GM12892 (cell line): ENCODE measurements around the gene MORC2.

Experiments
- POLR2AphosphoS5 ChIP-seq: IDR thresholded peaks from 2 replicates; pipeline ENCODE4 v1.6.1; 2011; ENCODE audit warnings: low read depth, low read length, control low read depth
- TAF1 ChIP-seq: IDR thresholded peaks from 2 replicates; pipeline ENCODE4 v1.6.1; 2011; ENCODE audit warnings: low read depth, mild to moderate bottlenecking, control low read depth, low read length, borderline replicate concordance

DNA sequence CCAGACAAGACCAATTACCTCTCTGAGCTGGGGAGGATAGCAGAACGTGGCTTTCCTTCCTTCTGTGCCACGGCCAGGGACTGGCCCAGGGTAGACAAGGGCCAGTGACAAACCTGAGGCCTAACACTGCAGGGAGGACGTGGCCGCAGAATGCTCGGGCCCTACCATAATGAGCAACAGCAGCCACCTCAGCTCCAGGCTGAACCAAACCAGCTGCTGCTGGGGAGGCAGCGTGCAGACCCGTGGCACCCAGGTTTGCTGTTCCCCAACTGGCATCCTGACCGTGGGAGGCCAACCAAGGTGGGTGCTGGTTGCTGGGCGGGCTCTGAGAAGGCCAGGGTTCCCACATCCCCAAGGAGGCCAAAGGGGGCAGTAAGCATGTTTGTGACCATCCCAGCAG lies 83.0 kb downstream of the MORC2 start:
- no peak for TF ChIP-seq TAF1
- no peak for TF ChIP-seq POLR2AphosphoS5
